K562 treated with DMSO at 1 percent for 24 hours (cell line): ENCODE data around the gene BAIAP3. TPM values are rescaled to one million over a fixed set of nuclear protein-coding genes. Genes with fewer than 3 reads are reported as not detected.

Experiments used
- total RNA-seq: library from RNA; unstranded; fragments of 300-600 nt; gene quantifications from 2 replicates; pipeline ENCODE4 v1.2.3, GENCODE V29; 2022; ENCODE audit warnings: low read depth; ENCODE audit not compliant: insufficient read depth

The BAIAP3 gene
- 11.4 and 14.0 TPM in 2 replicates for total RNA-seq

GRCh38 chr16:1333149-1333812 is at the start of gene BAIAP3:
Gene BAIAP3, plus strand, starts transcription at chr16:1333645. Its CDS starts 4,905 bp downstream, at chr16:1338550.

GRCh38 chr16:1308977-1309885 is 24.2 kb upstream of the BAIAP3 start, which contains the start of gene UBE2I:
Gene UBE2I, plus strand, starts transcription at chr16:1309636. Its CDS starts 4,395 bp downstream, at chr16:1314031.

DNA sequence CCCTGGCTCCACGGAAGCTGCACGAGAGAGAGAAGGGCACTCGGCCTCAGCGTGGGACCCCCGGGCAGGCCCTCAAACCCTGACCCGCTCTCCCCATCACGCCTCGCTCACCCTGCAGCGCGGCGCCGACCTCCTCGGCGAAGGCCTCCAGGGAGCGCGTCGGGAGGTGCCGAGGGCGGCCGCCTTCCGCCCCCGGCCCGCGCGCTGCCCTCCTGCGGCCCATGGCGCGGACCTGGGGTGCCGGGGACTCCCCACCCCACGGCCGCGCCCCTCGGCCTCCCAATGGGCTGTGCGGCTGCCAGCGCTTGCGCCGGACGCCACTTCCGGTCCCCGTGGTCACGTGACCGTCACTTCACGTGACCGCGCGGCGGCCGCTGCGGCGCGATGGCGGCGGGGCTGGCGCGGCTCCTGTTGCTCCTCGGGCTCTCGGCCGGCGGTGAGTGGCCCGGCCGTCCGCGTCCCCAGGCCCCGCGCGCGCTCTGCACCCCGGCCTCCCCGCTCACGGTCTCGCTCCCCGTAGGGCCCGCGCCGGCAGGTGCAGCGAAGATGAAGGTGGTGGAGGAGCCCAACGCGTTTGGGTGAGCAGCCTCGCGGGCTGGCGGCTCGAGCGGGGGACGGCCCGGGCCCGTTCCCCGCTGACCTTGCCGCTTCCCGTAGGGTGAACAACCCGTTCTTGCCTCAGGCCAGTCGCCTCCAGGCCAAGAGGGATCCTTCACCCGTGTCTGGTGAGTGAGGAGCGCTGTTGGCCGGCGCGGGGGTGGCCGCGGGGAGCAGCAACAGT is 18.3 kb downstream of the BAIAP3 start, which contains the start of the genes GNPTG and TSR3:
Gene GNPTG (plus strand): TSS at position 350 of the 781 bp plus-strand sequence. CDS start 35 bp downstream, at position 385.
Gene TSR3 (minus strand): TSS at position 297 of the 781 bp plus-strand sequence. CDS start 74 bp downstream, at position 223.

Other genes with a start within 250 kb of the BAIAP3 start
- not detected in 2 replicates for gene C1QTNF8, start 237.4 kb upstream of the BAIAP3 start, total RNA-seq
- 0.28 and 0.34 TPM in 2 replicates for gene CACNA1H, start 180.5 kb upstream of the BAIAP3 start, total RNA-seq
- gene TPSG1, start 108.4 kb upstream of the BAIAP3 start, total RNA-seq, result not detected in 2 replicates
- gene TPSB2, start 103.5 kb upstream of the BAIAP3 start, total RNA-seq, result not detected in 2 replicates
- gene TPSAB1, start 92.9 kb upstream of the BAIAP3 start, total RNA-seq, result not detected in 2 replicates
- gene TPSD1, start 77.6 kb upstream of the BAIAP3 start, total RNA-seq, result not detected in 2 replicates
- 61.6 and 64.4 TPM in 2 replicates for gene UBE2I, start 24.0 kb upstream of the BAIAP3 start, total RNA-seq
- gene TSR3, start 18.2 kb downstream of the BAIAP3 start, total RNA-seq, result 93.4 and 102 TPM in 2 replicates
- gene GNPTG, start 18.3 kb downstream of the BAIAP3 start, total RNA-seq, result 42.6 and 47.9 TPM in 2 replicates
- 18.6 and 27.2 TPM in 2 replicates for gene UNKL, start 81.1 kb downstream of the BAIAP3 start, total RNA-seq
- gene UQCC4, start 87.1 kb downstream of the BAIAP3 start, total RNA-seq, result 25.0 and 26.1 TPM in 2 replicates
- not detected in 2 replicates for gene PERCC1, start 97.4 kb downstream of the BAIAP3 start, total RNA-seq
- 0.86 and 1.9 TPM in 2 replicates for gene CCDC154, start 110.9 kb downstream of the BAIAP3 start, total RNA-seq
- 149 and 176 TPM in 2 replicates for gene CLCN7, start 141.4 kb downstream of the BAIAP3 start, total RNA-seq
- not detected in 2 replicates for gene PTX4, start 155.3 kb downstream of the BAIAP3 start, total RNA-seq
- 59.8 and 75.6 TPM in 2 replicates for gene TELO2, start 159.7 kb downstream of the BAIAP3 start, total RNA-seq
- gene TMEM204, start 200.0 kb downstream of the BAIAP3 start, total RNA-seq, result 0.16 TPM in 1 of 2 replicates, not detected in the other